SU-DHL-6 (cell line): Measurements from ENCODE around the gene C15orf62.

Experiments used
- EZH2phosphoT487 ChIP-seq: fragments of 200-600 bp; sonication (generic), shearing (Covaris generic); conservative IDR thresholded peaks from 2 replicates; pipeline ENCODE4 v1.6.1; 2018; ENCODE audit warnings: mild to moderate bottlenecking, antibody characterized with exemption, low read length, moderate library complexity, mixed read lengths
- TF ChIP-seq, protein P1 (sequence below): fragments of 200-600 bp; sonication (generic); IDR thresholded peaks from one replicate; pipeline ENCODE4 v1.5.1; 2017; ENCODE audit warnings: antibody characterized with exemption, mild to moderate bottlenecking, low read length, moderate library complexity; ENCODE audit not compliant: insufficient read depth, poor library complexity, severe bottlenecking

GRCh38 chr15:40787344-40787841 lies 17.6 kb downstream of the C15orf62 start:
- TF ChIP-seq, protein P1, sequence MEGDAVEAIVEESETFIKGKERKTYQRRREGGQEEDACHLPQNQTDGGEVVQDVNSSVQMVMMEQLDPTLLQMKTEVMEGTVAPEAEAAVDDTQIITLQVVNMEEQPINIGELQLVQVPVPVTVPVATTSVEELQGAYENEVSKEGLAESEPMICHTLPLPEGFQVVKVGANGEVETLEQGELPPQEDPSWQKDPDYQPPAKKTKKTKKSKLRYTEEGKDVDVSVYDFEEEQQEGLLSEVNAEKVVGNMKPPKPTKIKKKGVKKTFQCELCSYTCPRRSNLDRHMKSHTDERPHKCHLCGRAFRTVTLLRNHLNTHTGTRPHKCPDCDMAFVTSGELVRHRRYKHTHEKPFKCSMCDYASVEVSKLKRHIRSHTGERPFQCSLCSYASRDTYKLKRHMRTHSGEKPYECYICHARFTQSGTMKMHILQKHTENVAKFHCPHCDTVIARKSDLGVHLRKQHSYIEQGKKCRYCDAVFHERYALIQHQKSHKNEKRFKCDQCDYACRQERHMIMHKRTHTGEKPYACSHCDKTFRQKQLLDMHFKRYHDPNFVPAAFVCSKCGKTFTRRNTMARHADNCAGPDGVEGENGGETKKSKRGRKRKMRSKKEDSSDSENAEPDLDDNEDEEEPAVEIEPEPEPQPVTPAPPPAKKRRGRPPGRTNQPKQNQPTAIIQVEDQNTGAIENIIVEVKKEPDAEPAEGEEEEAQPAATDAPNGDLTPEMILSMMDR = no peak
- TF ChIP-seq EZH2phosphoT487 = no peak
